ENCODE measurements around the gene NAGPA. TPM values are rescaled to one million over a fixed set of nuclear protein-coding genes. Genes with fewer than 3 reads are reported as not detected.

Gene NAGPA
- total and polyA plus RNA-seq, 2 of the 8 experiments (the other 6 are each of a cell fraction or from before 2014, with no cell fraction given) = 10.1 to 13.2 TPM

- no peak for TF ChIP-seq SP1 (IDR thresholded peaks at IDR 0.05; ENCODE audit: low read depth, low read length)
- TF ChIP-seq FOSL1 (IDR thresholded peaks at IDR 0.05; ENCODE audit: insufficient read depth, low read depth, low read length) = no peak
- no peak for TF ChIP-seq CBX8 (IDR thresholded peaks at IDR 0.05; ENCODE audit: borderline replicate concordance, low read depth, low read length)
- TF ChIP-seq EP300 (IDR thresholded peaks at IDR 0.05; ENCODE audit: borderline replicate concordance in 1 of 2, low read depth in 2 of 2, low read length in 2 of 2) = no peak
- TF ChIP-seq RFX5 (IDR thresholded peaks at IDR 0.05; ENCODE audit: borderline replicate concordance, low read depth, low read length) = no peak
Observed at GRCh38 chr16:5069854-5070253, 36.1 kb upstream of the NAGPA start (continued).

All from H1 (cell line).